ENCODE results near the gene GDNF.

- TF ChIP-seq YY1 (IDR thresholded peaks at IDR 0.05) (no peak), CTCF (IDR thresholded peaks at IDR 0.05; ENCODE audit: low read depth, low read length, missing input control) (no peak), RAD21 (IDR thresholded peaks at IDR 0.05) (no peak), HNF4G (IDR thresholded peaks at IDR 0.05) (no peak), JUND (IDR thresholded peaks at IDR 0.05) (no peak), GABPA (IDR thresholded peaks at IDR 0.05 in 1 of 2, conservative IDR thresholded peaks at IDR 0.05 in 1 of 2) (no peak), FOXA1 (IDR thresholded peaks at IDR 0.05) (no peak), TAF1 (conservative IDR thresholded peaks at IDR 0.05) (no peak), REST (IDR thresholded peaks at IDR 0.05) (no peak), SP1 (IDR thresholded peaks at IDR 0.05) (no peak), MAX (IDR thresholded peaks at IDR 0.05) (no peak), RXRA (IDR thresholded peaks at IDR 0.05) (no peak), EGR1 (IDR thresholded peaks at IDR 0.05; ENCODE audit: low read depth in 2 of 2) (no peak), ZBTB33 (IDR thresholded peaks at IDR 0.05) (no peak)
Observed at GRCh38 chr5:37812365-37812764, 27.5 kb downstream of the GDNF start.

Measured in liver (tissue), 3 donors.